A673 (cell line): Measurements from ENCODE around the gene HPF1.
"Not testable (repeated sequence)": the region's sequence is repeated elsewhere in the genome, so short reads cannot be mapped to it uniquely, and the experiment has no call there.

ENCODE experiments used
- CTCF ChIP-seq: fragments of 300-800, 200-600 bp; sonication (generic); conservative IDR thresholded peaks from 2 replicates; pipeline ENCODE4 v1.5.1; 2017; ENCODE audit warnings: low read depth, mild to moderate bottlenecking, antibody characterized with exemption, low read length, moderate library complexity, mixed read lengths
- EZH2 ChIP-seq: fragments of 200-600 bp; sonication (generic); IDR thresholded peaks from 2 replicates; pipeline ENCODE4 v1.6.1; 2017; ENCODE audit warnings: borderline replicate concordance, low read depth, mild to moderate bottlenecking, mixed read lengths, antibody characterized with exemption, low read length; ENCODE audit not compliant: poor library complexity, severe bottlenecking

- not testable (repeated sequence) for TF ChIP-seq CTCF, EZH2
These were observed 49.0 kb upstream of the HPF1 start for GRCh38 chr4:169806770-169807169.
